Activated T-cell treated with anti-CD3 and anti-CD28 coated beads for 24 hours (primary cell): Measurements from ENCODE around the gene IGHMBP2.

Experiments used
- DNase-seq: peaks from one replicate; pipeline ENCODE4 v3.0.0-alpha.2; 2020; ENCODE audit warnings: low read depth

Gene IGHMBP2

GRCh38 chr11:68890490-68891231, 13.0 kb upstream of the IGHMBP2 start:
- DNase-seq = no peak

GRCh38 chr11:68891351-68891948, 12.2 kb upstream of the IGHMBP2 start:
- DNase-seq = no peak

- DNase-seq = no peak
These were observed 11.1 kb upstream of the IGHMBP2 start for GRCh38 chr11:68892576-68892975.

- DNase-seq = no peak
These were observed 10.4 kb upstream of the IGHMBP2 start for GRCh38 chr11:68893282-68893681.

- no peak for DNase-seq
These were observed 7.3 kb upstream of the IGHMBP2 start for GRCh38 chr11:68896171-68896959.

GRCh38 chr11:68897441-68897840, 6.2 kb upstream of the IGHMBP2 start:
- DNase-seq = no peak

GRCh38 chr11:68900835-68901381, 2.8 kb upstream of the IGHMBP2 start:
- DNase-seq = no peak

GRCh38 chr11:68904248-68904847, 657 bp downstream of the IGHMBP2 start:
- DNase-seq = peak; percentile 12

- DNase-seq = no peak
These were observed 2.0 kb downstream of the IGHMBP2 start for GRCh38 chr11:68905421-68906360.

- DNase-seq = no peak
These were observed 4.6 kb downstream of the IGHMBP2 start for GRCh38 chr11:68908273-68908672.

- no peak for DNase-seq
These were observed 7.3 kb downstream of the IGHMBP2 start for GRCh38 chr11:68910965-68911364.

GRCh38 chr11:68911731-68912130, 8.0 kb downstream of the IGHMBP2 start:
- DNase-seq = no peak

GRCh38 chr11:68912254-68912653, 8.6 kb downstream of the IGHMBP2 start:
- DNase-seq = no peak

- DNase-seq = no peak
These were observed 9.5 kb downstream of the IGHMBP2 start for GRCh38 chr11:68913188-68913587.

GRCh38 chr11:68914761-68915160, 11.1 kb downstream of the IGHMBP2 start:
- no peak for DNase-seq

- DNase-seq = no peak
These were observed 12.7 kb downstream of the IGHMBP2 start for GRCh38 chr11:68916439-68916838.

- no peak for DNase-seq
These were observed 19.9 kb downstream of the IGHMBP2 start for GRCh38 chr11:68923614-68924013.

- no peak for DNase-seq
These were observed 20.6 kb downstream of the IGHMBP2 start for GRCh38 chr11:68924073-68924925.

- no peak for DNase-seq
These were observed 21.9 kb downstream of the IGHMBP2 start for GRCh38 chr11:68925611-68926010.
